ENCODE measurements around the gene CBLB. TPM values are rescaled to one million over a fixed set of nuclear protein-coding genes. Genes with fewer than 3 reads are reported as not detected.
A peak's percentile ranks its signal among the peaks of the same experiment; 100 is the strongest.

The CBLB gene
- total and polyA plus RNA-seq, 2 experiments from 2014 or later, result 36.6 to 41.9 TPM

DNA sequence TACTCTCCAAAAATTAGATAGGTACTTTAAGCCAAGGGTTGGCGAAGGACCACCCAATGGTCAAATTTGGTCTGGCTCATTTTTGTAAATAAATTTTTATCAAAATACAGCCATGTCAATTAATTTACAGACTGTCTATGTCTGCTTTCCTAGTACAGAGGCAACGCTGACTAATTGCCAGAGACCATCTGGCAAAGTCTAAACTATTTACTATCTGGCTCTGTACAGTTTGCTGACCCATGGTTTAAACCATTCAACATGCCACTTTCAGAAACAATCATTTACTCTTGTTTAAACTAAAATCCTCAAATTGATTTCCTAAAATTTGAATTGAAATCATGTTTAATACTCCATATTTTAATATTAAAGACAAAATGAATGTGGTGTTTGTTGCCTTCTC, 25.9 kb downstream of the CBLB start:
- Histone ChIP-seq H3K9me3 (ENCODE audit: low read depth) (no peaks in the 10 kb centered on the region), H3K9me2 (ENCODE audit: insufficient read depth) (no peaks in the 10 kb centered on the region), H3K4me1 (ENCODE audit: insufficient read depth) (peaks cover 47% of the 10 kb centered on the region), H3K27ac (no peak overlapping the region), H3F3A (ENCODE audit: insufficient read depth) (peaks cover 34% of the 10 kb centered on the region), H3K9ac (no peak overlapping the region), H3K4me2 (ENCODE audit: unreplicated experiment) (no peak overlapping the region), H2AFZ (no peak overlapping the region), H3K36me3 (ENCODE audit: low read depth) (peaks cover 23% of the 10 kb centered on the region), H3K27me3 (replicated peaks; ENCODE audit: insufficient read depth) (no peaks in the 10 kb centered on the region), H3K4me3 (no peak overlapping the region), H3K79me2 (ENCODE audit: insufficient read depth) (peaks cover 100% of the 10 kb centered on the region), H4K20me1 (ENCODE audit: insufficient read depth) (no peaks in the 10 kb centered on the region)
- in situ Hi-C loops (cut with MboI), result no loop called here
- TF ChIP-seq EZH2 (IDR thresholded peaks at IDR 0.05; ENCODE audit: insufficient read depth, poor library complexity, severe bottlenecking) (no peak), EZH2phosphoT487 (IDR thresholded peaks at IDR 0.05; ENCODE audit: insufficient read depth, low read depth) (no peak)
- DNase-seq, result no peak
- 70 to 73% methylated on average over 2 of the region's 2 CpGs for WGBS, 2 experiments (ENCODE audit: low coverage in 1 of 2, low lambda C conversion rate in 2 of 2, missing lambda C conversion rate in 2 of 2)

DNA sequence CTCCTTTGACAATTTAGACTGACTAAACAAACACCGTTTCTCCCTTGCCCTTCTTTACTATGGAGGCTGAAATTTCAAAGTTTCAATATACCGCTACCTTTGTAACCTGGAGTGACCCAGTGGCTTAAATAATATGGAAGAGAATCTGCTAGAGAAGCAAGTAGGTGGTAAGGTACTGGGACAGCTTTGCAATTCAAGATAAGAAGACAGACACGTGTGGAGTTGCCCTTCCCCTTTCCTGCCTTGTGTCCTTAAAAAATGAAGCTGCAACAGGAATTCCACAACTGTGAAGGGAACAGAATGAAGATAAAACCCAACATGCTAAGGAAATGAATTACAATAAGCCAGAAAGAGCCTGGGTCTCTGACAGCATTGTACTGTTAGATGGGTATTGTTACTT, 26.4 kb downstream of the CBLB start:
- H3K79me2 ChIP-seq (ENCODE audit: insufficient read depth), result peaks cover 100% of the 10 kb centered on the region
- TF ChIP-seq EZH2 (IDR thresholded peaks at IDR 0.05; ENCODE audit: insufficient read depth, poor library complexity, severe bottlenecking) (no peak), EZH2phosphoT487 (IDR thresholded peaks at IDR 0.05; ENCODE audit: insufficient read depth, low read depth) (no peak)

DNA sequence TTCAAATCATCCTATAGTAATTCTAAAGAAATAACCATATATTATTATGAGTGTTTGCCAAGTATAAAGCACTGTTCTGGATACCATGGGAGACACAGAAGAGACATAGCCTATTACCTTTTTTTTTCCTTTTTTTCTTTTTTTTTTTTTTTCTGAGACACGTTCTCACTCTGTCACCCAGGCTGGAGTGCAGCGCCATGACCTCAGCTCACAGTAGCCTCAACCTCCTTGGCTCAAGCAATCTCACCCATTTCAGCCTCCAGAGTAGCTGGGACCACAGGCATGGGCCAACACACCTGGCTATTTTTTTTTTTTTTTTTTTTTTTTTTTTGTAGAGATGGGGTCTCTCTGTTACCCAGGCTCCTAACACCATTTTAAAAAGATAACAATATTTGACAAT, 30.9 kb downstream of the CBLB start:
- no peaks in the 10 kb centered on the region for H3K9me3 ChIP-seq (ENCODE audit: low read depth)
- H3K4me1 ChIP-seq (ENCODE audit: insufficient read depth), result peaks cover 45% of the 10 kb centered on the region
- no peaks in the 10 kb centered on the region for H3K9me2 ChIP-seq (ENCODE audit: insufficient read depth)
- no peak for DNase-seq
- H3K9ac ChIP-seq, result no peak overlapping the region
- no peak overlapping the region for H3K4me3 ChIP-seq
- peaks cover 45% of the 10 kb centered on the region for H3F3A ChIP-seq (ENCODE audit: insufficient read depth)
- H3K4me2 ChIP-seq (ENCODE audit: unreplicated experiment), result no peak overlapping the region
- peaks cover 98% of the 10 kb centered on the region for H3K79me2 ChIP-seq (ENCODE audit: insufficient read depth)
- H4K20me1 ChIP-seq (ENCODE audit: insufficient read depth), result no peaks in the 10 kb centered on the region
- 83 to 86% methylated on average over 2 of the region's 2 CpGs for WGBS, 2 experiments (ENCODE audit: low coverage in 1 of 2, low lambda C conversion rate in 2 of 2, missing lambda C conversion rate in 2 of 2)
- no peak overlapping the region for H3K27ac ChIP-seq
- no peak overlapping the region for H2AFZ ChIP-seq
- peaks cover 15% of the 10 kb centered on the region for H3K36me3 ChIP-seq (ENCODE audit: low read depth)
- in situ Hi-C loops (cut with MboI), result no loop called here
- H3K27me3 ChIP-seq (replicated peaks; ENCODE audit: insufficient read depth), result no peaks in the 10 kb centered on the region
- TF ChIP-seq EZH2phosphoT487 (IDR thresholded peaks at IDR 0.05; ENCODE audit: insufficient read depth, low read depth) (no peak), EZH2 (IDR thresholded peaks at IDR 0.05; ENCODE audit: insufficient read depth, poor library complexity, severe bottlenecking) (no peak)

More for the DNA sequence above, 26.4 kb downstream of the CBLB start:
- no peaks in the 10 kb centered on the region for H3K9me3 ChIP-seq (ENCODE audit: low read depth)
- H2AFZ ChIP-seq, result no peak overlapping the region
- WGBS, 2 experiments (ENCODE audit: low coverage in 1 of 2, low lambda C conversion rate in 2 of 2, missing lambda C conversion rate in 2 of 2), result 85 to 89% methylated on average over 3 of the region's 3 CpGs
- H4K20me1 ChIP-seq (ENCODE audit: insufficient read depth), result no peaks in the 10 kb centered on the region
- in situ Hi-C loops (cut with MboI), result no loop called here
- H3F3A ChIP-seq (ENCODE audit: insufficient read depth), result peaks cover 34% of the 10 kb centered on the region
- no peak overlapping the region for H3K27ac ChIP-seq
- no peak overlapping the region for H3K4me3 ChIP-seq
- H3K4me1 ChIP-seq (ENCODE audit: insufficient read depth), result peaks cover 47% of the 10 kb centered on the region
- no peak overlapping the region for H3K4me2 ChIP-seq (ENCODE audit: unreplicated experiment)
- no peaks in the 10 kb centered on the region for H3K27me3 ChIP-seq (replicated peaks; ENCODE audit: insufficient read depth)
- no peak overlapping the region for H3K9ac ChIP-seq
- no peak for DNase-seq
- peaks cover 23% of the 10 kb centered on the region for H3K36me3 ChIP-seq (ENCODE audit: low read depth)
- H3K9me2 ChIP-seq (ENCODE audit: insufficient read depth), result no peaks in the 10 kb centered on the region

DNA sequence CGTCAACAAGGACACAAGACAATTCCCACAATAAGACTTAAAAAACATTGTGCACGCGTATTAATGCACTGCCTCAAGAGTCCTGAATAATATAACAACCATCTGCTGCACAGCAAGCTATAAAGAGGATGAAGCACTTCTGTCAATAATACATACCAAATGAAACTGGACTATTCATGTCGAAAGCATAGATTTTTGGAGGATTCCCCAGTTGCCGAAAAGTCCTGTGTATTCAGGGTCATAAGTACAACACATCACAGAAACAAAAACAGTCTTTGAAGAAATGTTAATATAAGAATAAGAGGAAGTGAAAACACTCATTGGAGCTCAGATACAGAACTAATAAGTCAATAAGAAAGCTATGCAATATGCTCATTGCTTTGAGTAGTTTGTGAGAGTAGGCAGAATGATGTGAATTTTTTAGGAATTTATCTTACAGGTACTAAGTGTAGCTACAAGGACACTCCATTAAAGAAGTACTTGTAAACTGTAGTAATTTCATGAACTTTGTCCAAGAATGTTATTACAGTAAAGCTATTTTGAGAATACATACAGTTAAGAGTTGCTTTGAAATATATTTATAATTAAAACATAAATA, 31.6 kb downstream of the CBLB start:
- Histone ChIP-seq H3K27ac (peak overlapping the region; percentile 66), H3K9me3 (ENCODE audit: low read depth) (no peaks in the 10 kb centered on the region), H2AFZ (no peak overlapping the region), H3K36me3 (ENCODE audit: low read depth) (peaks cover 18% of the 10 kb centered on the region), H4K20me1 (ENCODE audit: insufficient read depth) (no peaks in the 10 kb centered on the region), H3K9me2 (ENCODE audit: insufficient read depth) (no peaks in the 10 kb centered on the region), H3K9ac (peak overlapping the region; percentile 4; the same call in 1 of the 2 replicates), H3K4me3 (peak overlapping the region; percentile 10; the same call in 1 of the 2 replicates), H3K79me2 (ENCODE audit: insufficient read depth) (peaks cover 98% of the 10 kb centered on the region), H3K4me1 (ENCODE audit: insufficient read depth) (peaks cover 45% of the 10 kb centered on the region), H3K4me2 (ENCODE audit: unreplicated experiment) (peak overlapping the region; percentile 1), H3F3A (ENCODE audit: insufficient read depth) (peaks cover 52% of the 10 kb centered on the region), H3K27me3 (replicated peaks; ENCODE audit: insufficient read depth) (no peaks in the 10 kb centered on the region)
- TF ChIP-seq EZH2 (IDR thresholded peaks at IDR 0.05; ENCODE audit: insufficient read depth, poor library complexity, severe bottlenecking) (no peak), EZH2phosphoT487 (IDR thresholded peaks at IDR 0.05; ENCODE audit: insufficient read depth, low read depth) (no peak)
- 69 to 72% methylated on average over 5 of the region's 5 CpGs for WGBS, 2 experiments (ENCODE audit: low coverage in 1 of 2, low lambda C conversion rate in 2 of 2, missing lambda C conversion rate in 2 of 2)
- DNase-seq, result no peak
- in situ Hi-C loops (cut with MboI), result no loop called here
